GM04503 (cell line): ENCODE results near the gene RGS3.

Source experiments
- DNase-seq: peaks from one replicate; pipeline ENCODE4 v3.0.0-alpha.2; 2012; ENCODE audit warnings: low read depth

RGS3 gene

DNA sequence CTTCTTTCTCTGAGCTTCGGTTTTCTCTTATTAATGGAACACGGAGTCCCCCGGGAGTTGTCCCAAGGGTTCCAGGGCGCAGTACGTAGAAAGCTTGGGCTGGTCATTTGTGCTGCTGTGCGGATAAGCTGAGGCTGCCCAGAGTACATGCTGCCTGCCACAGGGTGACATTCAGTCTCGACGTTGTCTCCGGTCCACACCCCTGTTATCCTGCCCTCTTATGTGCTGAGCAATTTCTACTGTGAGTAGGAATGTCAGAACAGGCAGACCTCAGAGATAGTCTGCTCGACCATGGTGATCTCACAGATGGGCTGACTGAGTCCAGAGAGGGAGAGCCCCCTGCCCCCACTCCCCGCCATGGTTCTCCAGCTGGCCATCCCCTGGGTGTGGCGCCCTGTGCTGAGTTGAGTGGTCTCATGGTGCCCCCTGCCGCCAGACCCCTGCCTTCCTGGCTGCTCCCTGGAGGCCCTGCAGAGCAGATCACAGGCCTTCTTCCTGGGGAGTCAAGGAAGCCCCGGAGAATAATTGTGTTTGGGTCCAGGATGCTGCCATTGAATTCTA is 124.0 kb downstream of the RGS3 start:
- no peak for DNase-seq

DNA sequence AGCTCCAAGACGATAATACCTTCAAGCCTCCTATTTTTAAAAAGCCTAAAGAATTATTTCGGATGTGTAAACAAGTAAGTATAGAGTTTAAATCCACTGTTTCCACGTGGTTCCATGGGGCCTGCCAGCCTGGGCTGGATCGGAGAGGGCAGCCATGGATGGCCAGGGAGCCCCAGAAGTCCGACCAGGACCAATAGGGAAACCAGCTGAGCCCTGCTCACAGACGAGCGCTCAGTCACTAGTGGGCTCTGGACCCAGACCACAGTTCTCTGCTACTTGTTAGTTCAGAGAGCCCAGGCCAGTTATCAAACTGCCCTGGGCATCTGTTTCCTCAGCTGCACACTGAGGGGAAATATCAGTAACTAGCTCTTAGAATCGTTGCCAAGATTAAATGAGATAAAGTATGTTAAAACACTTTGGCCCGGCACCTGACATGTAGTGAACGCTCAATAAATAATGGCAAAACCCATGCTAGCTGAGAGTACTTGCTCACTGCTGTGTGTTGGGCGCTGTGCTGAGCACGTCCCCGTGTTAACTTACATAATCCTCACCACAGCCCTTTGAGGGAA is 124.8 kb downstream of the RGS3 start:
- DNase-seq: no peak

DNA sequence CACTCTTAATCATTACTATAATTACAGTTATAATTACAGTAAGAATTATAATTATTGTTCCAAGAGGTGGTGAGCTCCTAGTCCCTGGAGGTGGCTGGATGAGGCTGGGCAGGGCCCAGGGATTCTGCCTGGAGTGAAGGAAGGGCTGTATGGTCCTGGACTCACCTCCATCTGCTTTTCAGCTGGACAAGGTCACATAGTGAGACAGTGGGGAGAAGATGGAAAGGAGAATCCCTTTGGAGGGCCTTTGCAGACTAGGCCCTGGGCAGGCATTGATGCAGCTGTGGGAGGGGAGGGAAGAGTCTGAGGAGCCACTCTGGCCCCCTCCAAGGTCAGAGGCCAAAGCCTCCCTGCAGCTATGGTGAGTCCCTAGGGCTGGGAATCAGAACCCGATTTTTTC is 125.4 kb downstream of the RGS3 start:
- no peak for DNase-seq

DNA sequence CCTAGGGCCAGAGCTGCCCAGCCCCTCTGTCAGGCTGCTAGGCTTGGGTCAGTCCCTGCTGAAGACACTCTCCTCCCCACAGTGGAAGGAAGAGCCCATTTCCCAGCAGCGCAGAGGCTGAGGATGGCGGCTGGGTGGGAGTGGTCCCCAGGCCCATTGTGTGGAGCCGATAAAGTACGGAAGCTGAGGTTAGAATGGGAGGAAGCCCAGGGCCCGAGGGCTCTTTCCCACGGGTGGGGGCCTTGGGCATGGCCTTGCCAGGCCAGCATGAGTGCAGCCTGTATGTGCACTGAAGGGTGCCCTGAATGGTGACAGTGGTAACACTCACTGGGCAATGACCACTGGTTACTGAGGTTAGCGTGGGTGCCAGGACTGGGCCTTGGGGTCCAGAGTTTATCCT is 125.9 kb downstream of the RGS3 start:
- DNase-seq: no peak

DNA sequence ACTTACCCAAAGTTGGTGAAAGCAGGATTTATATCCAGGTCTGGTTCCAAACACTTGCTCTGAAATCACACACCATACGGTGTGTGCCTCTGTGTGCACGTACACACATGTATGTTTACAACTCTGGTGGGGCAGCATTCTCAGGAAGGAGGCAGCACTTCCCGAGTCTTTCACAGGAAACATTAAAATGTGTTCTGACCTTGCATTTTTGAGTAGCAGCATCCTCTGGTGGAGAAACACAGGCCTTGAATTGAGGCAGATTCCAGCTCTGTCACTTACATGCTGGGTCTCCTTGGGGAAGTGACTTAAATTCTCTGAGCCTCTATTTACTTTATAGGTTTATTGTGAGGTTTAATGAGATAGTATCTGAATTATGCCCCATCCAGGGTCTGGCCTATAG is 126.4 kb downstream of the RGS3 start:
- no peak for DNase-seq

DNA sequence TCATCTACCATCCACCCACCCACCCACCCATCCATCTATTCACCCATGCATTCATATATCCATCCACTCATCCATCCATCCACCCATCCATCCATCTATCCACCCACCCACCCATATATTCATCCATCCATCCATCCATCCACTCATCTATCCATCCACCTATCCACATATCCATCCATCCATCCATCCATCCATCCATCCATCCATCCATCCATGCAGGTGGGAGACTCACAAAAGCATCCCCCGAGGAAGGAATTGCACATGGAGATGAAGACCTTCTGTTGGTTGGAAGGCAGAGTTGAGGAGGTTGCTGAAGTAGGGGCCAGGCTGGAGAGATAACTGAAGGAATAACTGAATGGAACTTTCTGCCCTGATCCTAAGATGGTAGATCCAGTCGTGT is 126.9 kb downstream of the RGS3 start:
- no peak for DNase-seq

DNA sequence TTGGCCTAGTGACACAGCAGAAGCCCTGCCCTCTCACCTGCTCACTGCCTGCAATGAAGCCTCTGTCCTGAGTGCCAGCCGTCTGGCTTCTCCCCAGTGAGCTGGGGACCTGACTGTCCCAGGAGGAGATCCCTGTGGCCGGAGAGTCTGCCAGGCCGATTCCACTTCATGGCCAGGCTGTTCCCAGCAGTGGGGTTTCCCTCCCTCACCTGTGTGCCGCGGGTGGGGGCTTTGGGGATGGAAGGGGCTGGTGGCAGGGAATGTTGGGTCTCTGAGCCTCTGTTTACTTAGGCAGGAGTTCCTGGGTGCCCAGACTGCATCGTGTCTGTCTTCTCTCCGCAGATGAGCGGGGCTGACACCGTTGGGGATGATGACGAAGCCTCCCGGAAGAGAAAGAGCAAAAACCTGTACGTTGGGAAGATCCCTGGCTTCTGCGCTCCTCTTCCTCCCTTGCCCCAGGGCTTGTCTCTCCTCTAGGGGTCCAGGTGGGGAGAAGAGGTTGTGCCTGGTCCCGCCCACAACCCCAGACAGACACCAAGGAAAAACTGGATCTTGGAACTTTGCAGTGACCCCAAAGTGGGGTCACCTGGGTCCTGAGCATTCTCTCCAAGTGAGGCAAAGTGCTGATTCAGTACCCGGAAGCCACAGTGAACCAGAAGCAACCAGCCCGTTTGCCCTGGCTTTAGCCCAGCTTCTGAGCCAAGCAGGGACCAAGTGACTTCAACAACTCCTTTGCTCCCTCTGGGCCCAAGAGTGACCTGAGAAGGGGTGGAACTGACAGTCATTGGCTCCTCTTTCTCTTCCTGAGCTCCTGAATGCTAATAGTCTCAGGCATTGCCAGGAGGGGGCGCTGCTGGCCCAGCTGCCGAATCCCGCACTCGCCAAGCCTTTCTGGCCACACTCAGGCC is 127.7 kb downstream of the RGS3 start:
- no peak for DNase-seq

DNA sequence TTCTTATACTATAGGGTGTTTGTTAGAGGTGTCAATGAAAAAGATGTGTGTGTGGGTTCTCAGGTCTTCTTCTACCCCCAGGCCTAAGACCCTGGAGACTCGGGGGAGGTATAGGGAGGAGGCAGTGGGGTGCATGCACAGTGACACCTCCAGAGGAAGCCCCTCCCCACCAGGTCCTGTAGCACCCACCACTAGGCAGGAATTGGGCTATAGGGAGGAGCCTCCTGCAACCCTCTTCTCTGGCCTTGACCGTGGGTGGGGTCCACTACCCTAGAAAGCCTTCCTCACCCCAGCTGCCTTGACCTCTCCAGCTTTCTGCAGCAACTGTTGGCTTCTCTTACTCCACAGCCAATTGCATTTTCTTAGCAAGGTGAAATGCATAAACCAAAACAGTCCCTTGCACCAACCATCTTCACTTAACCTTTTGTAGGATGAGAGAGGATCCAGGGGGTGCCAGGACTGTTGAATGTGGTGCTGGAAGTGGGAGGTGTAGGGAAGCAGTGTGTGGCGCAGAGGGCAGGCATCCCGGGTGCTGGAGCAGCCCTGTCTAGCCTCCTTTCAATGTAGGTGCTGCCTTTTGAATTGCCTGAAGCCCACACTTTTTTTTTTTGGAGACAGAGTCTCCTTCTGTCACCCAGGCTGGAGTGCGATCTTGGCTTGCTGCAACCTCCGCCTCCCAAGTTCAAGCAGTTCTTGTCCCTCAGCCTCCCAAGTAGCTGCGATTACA is 128.5 kb downstream of the RGS3 start:
- DNase-seq: no peak

DNA sequence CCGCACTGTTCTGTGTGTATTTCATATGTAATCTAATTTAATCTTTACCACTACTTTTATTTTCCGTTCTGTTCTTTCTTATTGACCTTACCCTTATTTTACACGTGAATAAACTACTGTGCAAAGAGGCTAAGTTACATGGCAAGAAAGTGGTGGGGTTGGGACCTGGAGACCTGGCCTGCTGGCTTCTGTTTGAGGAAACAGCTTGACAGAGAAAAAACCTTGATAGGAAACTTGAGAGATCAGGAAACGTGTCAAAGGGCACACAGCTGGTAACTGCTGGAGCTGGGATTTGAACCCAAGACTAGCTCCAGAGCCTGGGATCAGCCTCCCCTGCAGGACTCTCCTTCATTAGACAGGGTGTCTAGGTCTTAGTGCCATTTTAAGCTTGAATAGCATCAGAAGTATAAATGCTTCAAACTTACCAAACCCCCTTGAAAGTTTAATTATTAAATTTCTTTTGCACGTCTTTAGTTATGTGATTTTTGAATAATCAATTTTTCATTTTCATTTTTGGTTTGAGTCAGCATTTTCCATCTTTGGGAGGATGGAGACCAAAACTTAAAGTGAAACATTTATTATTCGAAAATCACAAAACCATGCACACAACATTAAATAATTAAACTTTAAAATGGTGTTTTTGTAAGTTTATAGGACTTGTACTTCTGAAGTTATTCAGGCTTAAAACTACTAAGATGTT is 129.5 kb downstream of the RGS3 start:
- DNase-seq: no peak

DNA sequence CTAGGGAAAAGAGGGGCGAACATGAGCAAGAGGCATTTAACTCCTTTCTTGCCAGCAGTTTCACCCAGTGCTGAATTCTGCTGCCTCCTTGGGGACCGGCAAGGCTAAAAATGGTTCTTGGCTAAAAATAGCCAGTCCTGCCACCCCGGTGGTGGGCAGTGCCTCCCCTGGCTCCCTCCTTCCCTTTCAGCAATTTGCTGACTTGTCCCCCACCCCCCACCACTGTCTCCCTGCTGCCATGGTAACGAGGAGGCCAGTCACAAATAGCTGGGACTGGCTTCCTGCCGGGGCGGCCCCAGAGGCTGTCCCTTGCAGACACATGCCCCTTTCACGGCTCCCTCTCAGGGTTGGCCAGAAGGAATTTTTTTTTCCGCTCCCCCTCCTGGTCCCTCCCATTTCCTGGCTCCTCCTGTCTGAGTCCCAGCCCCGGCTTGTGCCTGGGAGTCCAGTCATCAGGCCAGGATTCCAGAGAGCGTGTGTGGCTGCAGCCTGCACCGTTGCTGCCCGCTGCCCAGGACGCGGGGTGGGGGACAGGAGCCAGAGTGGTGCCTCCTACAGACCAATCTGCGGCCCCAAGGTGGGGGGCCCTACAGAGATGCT is 130.3 kb downstream of the RGS3 start:
- peak; percentile 97 for DNase-seq

DNA sequence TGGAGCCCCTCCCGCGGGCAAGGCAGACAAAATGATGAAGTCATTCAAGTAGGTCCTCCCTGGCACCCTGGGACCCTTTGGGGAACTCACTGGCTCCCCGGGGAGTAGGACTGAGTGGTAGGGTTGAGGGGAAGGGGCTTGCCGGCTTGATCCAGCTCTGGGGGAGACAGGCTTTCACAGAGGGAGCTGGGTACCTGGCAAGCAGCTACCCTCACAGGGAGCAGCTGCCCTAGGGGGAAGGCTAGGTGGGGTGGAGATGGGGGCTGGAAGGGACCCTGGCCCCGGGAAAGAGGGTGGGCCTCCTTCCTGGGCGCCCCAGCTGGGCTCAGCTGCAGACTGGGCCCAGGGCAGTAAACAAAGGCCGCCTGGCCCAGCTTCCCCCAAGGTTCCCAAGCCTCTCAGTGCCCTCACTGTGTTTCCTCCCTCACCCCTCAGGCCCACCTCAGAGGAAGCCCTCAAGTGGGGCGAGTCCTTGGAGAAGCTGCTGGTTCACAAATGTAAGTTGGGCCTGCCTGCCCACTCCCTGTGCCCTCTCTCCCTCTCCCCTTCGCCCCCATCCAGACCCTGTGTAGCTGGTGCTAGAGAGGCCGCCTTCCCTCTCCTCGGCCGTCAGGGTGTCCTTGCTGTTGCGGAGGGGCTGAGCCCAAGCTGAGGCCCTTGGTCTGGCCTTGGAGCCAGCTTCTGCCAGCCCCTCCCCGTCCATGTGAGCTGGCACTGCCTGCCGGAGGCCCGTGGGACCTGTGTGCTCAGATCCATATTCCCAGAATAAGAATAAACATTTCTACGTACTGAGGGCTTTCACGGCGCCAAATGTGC is 131.2 kb downstream of the RGS3 start:
- no peak for DNase-seq

DNA sequence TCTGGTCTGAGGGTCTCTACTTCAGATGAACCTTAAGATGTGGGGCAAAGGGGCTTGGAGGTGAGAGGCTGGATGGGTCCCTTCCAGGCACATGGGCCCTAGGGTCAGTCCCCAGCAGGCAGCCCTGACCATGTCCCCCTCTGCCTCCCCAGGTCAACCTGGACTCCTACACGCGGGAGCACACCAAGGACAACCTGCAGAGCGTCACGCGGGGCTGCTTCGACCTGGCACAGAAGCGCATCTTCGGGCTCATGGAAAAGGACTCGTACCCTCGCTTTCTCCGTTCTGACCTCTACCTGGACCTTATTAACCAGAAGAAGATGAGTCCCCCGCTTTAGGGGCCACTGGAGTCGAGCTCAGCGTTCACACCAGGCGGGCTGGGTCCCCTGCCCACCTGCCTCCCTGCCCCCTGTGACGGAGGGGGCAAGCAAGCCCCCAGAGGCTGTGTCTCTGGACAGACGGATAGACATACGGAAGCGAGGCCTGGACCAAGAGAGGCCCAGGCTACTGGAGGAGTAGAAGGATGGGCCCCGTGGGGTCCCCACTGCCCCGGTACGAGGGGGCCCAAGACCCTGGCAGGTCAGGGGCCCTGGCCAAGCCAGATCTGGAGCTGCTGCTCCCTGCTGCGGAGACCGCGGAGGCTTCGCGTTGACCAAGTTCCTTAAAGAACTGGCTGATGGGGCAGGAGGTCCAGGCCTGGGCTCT is 133.2 kb downstream of the RGS3 start:
- no peak for DNase-seq

DNA sequence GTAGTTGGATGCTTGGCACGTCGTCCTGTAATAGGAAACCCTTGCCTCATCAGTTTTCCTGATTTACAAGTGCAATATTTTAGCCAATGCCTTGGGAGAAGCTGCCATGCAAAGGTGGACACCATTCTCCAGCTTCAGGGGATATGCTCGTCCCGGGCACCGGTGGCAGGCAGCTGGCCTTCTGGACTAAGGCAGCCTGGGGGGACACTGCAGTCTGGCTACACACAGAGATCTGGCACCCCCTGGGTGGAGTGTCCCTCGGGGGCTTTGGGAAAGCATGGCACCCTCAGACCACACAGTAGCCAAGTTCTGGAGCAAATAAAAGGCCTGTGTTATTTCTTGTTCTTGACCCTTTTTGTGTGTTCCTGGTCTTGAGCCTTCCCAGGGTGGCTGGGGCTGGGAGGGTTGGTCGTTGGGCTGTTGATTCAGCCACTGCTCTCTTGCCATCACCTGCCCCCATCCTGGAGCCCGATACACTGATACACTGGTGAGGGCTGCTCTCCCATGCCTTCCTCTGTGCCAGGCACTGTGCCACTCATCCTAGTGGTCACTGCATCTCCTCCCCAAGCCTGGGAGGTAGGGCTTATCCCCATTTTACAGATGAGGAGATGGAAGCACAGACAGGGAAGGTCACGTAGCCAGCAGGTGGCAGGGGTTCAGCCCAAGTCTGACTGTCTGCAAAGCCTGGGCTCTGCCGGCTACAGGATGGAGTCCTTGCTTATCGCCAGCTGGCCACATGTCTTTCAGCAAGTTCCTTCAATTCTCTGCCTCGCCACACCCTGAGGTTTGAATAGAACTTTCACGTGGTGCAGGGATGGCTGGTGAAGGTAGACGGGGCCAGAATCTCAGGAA is 134.1 kb downstream of the RGS3 start:
- DNase-seq: no peak

DNA sequence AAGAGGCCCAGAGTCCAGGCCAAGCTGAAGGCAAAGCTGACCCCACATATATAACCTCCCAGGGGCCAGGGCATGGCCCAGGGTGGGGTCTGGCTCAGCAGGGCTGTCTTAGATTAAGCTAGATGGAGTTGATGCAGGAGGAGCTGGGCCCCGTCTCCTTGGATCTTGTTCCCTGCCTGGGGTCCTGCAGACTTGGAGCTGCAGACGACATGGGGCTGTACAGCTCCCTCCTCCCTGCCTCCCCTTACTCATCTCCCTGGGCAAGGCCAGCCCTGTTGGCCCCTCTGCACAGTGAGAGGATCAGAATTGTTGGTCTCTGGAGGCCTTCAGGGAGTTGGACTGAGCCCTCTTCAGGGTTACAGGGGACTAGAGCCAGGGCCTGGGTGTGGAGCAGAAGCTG is 134.9 kb downstream of the RGS3 start:
- DNase-seq: no peak

DNA sequence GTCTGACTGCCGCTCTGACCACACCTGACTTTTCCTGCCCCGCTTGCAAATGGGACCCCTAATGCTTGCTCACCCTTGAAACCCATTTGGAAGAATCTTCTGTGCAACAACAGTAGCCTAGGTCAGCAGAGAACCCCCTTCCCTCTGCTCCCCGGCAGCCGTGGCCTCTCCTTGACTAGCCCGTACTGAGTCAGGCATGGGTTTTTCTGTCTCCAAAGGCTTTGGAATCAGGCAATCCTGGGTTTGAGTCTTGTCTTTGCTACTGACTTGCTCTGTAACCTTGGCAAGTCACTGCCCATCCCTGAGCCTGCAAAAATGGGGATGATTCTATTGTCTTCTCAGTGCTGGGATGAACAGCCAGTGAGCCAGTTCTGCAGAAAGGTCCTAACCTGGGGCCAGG is 135.4 kb downstream of the RGS3 start:
- no peak for DNase-seq

DNA sequence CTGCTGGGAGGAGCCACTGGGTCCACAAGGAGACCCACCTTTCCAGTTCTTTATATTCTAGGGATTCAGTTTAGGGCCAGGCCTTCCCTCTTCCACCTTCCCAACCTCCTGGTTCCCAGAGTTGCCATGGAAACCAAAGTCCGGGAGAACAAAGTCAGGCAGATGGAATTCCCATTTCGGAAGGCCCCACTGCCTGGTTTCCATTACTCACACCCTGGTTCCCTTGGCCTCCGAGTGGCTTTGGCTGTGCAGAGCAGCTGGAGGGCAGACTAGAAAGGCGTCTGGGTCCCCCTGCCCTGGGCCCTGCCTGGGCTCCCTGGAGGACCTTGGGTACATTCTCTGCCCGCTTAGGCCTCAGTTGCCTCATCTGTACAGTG is 136.1 kb downstream of the RGS3 start:
- DNase-seq: peak; percentile 78

DNA sequence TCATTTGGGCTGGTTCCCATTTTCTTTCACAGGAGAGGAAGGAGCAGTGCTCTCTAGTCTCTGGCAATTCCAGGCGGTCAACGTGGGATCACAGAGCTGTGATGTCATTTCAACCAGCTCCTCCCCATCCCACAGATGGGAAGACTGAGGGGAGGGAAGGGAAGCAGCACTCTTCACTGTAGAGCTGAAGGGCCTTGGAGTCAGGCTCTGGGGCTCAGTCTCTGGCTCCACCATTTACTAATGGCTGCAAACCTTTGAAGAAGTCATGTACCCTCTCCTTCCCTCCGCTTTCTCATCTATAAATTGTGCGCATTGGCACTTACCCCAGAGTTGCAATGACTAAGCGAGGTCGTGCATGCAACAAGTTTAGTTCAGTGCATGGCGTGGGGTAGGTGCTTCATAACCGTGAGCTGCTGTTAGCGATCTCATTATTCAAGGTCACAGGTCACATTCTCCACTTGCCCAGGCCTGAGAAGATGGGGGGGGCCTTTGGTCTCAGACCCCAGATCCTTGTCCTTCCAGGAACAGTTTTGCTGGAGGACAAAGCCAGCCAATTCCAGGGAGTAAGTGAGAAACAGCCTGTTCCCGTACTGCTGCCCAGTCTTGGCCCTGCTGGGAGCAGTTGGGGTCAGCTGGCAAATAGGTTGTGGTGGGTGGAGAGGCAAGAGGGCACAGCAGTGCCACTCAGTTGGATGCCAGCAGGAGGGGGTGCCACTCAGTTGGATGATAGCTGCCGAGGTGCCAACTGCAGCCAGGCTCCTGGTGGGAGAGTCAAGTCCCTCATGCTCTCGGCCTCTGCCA is 136.7 kb downstream of the RGS3 start:
- DNase-seq: no peak

DNA sequence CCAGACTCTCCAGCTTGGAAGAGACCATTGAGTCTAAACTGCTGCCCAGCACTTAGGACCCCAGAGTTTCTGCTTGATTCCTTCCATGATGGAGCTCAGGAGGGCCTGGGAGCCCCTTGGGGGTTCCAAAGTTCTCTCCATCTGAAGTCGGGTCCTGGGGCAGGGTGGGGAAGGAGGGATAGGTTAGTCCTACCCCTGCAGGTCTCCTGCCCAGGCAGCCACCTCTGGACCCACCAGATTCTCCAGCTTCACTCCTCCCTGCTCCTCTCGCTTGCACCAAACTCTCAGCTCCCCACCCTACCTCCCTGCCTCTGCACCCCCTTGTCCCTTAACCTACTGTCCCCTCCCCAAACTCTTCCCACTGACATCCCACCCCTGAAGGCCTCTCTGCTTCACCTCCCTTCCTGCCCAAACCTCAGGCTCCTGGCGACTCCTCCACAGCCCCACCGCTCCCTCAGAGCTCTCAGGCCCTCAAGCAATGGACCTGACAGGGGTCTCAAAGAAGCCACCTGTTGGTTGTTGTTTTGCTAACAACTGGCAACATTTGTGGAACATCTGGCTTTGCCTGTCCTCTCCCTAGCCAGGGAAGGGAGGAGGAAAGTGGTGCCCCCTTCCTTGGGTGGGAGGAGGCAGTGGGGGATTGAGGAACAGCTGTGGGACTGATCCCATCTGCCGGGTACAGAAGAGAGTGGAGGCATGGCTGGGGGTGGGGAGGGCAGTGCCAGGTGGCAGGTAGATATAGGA is 137.5 kb downstream of the RGS3 start:
- no peak for DNase-seq
